ENCODE measurements around the gene DNAH5.

Gene DNAH5

DNA sequence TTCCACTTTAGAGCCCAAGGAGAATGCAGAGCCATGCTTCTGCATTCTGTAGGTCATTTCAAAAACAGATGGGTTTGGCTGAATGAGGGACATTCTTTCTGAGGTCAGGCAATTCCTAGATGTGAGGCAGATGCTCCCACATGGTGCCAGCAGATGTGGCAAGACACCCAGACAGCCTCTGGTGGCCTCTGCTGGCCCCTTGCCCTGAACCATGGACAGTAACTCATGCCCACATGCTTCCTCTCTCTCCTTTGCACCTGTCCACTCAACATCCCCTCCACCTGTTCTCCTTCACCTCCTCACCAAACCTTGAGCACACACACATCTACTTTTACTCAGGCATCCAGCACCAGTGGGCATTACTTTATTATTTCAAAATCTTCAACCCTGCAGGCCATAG is 252.3 kb downstream of the DNAH5 start:
- peaks cover 0 to 9% (median 0%) of the 10 kb centered on the region in 3 donors for H3K9me3 ChIP-seq
- no peaks in the 10 kb centered on the region for H3K4me1 ChIP-seq
- no peak overlapping the region for H3K4me3 ChIP-seq
- DNase-seq: no peak
- intact Hi-C loops (cut with DNase I; ENCODE audit: low total_unique reads): no loop called here
- H3K36me3 ChIP-seq: no peaks in the 10 kb centered on the region
- TF ChIP-seq, protein P1, sequence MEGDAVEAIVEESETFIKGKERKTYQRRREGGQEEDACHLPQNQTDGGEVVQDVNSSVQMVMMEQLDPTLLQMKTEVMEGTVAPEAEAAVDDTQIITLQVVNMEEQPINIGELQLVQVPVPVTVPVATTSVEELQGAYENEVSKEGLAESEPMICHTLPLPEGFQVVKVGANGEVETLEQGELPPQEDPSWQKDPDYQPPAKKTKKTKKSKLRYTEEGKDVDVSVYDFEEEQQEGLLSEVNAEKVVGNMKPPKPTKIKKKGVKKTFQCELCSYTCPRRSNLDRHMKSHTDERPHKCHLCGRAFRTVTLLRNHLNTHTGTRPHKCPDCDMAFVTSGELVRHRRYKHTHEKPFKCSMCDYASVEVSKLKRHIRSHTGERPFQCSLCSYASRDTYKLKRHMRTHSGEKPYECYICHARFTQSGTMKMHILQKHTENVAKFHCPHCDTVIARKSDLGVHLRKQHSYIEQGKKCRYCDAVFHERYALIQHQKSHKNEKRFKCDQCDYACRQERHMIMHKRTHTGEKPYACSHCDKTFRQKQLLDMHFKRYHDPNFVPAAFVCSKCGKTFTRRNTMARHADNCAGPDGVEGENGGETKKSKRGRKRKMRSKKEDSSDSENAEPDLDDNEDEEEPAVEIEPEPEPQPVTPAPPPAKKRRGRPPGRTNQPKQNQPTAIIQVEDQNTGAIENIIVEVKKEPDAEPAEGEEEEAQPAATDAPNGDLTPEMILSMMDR (IDR thresholded peaks at IDR 0.05): no peak
- no peak overlapping the region for H3K27ac ChIP-seq
- H3K27me3 ChIP-seq: no peaks in the 10 kb centered on the region

DNA sequence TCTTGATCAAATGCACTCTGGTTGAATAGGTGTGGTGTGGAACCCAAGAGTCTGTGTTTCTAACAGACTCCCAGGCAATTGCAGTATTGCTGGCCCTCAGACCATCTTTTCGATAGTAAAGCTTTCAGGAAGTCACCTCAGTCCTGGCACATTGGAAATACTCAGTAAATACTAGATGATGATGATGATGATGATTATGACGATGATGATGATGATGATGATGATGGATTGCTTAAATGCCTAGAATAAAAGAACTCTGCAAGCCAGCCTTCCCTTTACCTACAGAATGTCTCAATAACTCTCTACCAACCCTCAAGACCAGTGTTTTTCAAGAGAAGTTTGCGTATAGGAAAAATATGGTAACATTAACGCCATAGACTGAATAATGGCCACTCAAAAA is 268.0 kb downstream of the DNAH5 start:
- Histone ChIP-seq H3K27me3 (no peaks in the 10 kb centered on the region), H3K4me3 (no peak overlapping the region), H3K36me3 (no peaks in the 10 kb centered on the region), H3K27ac (no peak overlapping the region), H3K9me3 (no peaks in the 10 kb centered on the region), H3K4me1 (no peaks in the 10 kb centered on the region)
- intact Hi-C loops (cut with DNase I; ENCODE audit: low total_unique reads): no loop called here
- no peak for DNase-seq
- TF ChIP-seq, protein P1 (IDR thresholded peaks at IDR 0.05): no peak

DNA sequence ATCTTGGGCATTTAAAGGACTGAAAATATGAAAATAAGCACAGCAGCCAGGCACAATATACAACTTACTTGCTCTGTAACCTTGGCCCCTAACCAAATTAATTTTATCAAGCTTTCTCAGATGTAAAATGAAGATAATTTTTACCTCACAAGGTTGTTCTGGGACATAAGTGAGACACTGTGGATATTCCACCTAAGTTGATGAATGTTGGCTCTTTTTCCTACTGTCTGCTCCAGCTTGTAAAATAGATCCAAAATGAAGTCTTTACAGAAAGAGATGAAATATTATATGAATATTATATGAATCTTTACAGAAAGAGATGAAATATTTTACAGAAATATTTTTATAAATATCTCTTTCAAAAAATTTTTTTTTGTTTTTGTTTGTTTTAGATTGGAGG is 270.1 kb downstream of the DNAH5 start:
- intact Hi-C loops (cut with DNase I; ENCODE audit: low total_unique reads): no loop called here
- no peak overlapping the region for H3K27ac ChIP-seq
- H3K9me3 ChIP-seq: no peaks in the 10 kb centered on the region
- H3K4me1 ChIP-seq: no peaks in the 10 kb centered on the region
- H3K27me3 ChIP-seq: no peaks in the 10 kb centered on the region
- no peak overlapping the region for H3K4me3 ChIP-seq
- DNase-seq: no peak
- TF ChIP-seq, protein P1 (IDR thresholded peaks at IDR 0.05): no peak
- no peaks in the 10 kb centered on the region for H3K36me3 ChIP-seq

DNA sequence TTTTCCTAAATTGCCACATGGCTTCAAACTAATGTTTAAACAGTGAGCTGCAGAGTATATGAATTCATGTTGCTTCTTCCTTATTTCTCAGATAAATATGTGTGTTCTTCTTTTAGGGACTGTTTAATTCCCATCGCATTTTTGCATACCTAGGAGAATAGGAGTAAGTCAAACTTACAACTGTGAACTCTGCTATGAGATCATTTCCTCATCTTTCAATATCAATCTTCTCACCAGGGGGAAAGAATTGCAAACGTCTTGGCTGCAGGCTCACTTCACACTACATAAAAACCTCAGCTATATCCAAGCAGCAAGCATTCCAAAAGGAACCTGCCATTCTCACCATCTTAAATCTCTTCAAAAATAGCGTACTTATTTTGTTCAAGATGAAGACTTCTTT is 271.0 kb downstream of the DNAH5 start:
- intact Hi-C loops (cut with DNase I; ENCODE audit: low total_unique reads): no loop called here
- H3K36me3 ChIP-seq: no peaks in the 10 kb centered on the region
- H3K4me3 ChIP-seq: no peak overlapping the region
- H3K27me3 ChIP-seq: no peaks in the 10 kb centered on the region
- DNase-seq: no peak
- H3K9me3 ChIP-seq: no peaks in the 10 kb centered on the region
- no peak overlapping the region for H3K27ac ChIP-seq
- H3K4me1 ChIP-seq: no peaks in the 10 kb centered on the region
- TF ChIP-seq, protein P1 (IDR thresholded peaks at IDR 0.05): no peak

DNA sequence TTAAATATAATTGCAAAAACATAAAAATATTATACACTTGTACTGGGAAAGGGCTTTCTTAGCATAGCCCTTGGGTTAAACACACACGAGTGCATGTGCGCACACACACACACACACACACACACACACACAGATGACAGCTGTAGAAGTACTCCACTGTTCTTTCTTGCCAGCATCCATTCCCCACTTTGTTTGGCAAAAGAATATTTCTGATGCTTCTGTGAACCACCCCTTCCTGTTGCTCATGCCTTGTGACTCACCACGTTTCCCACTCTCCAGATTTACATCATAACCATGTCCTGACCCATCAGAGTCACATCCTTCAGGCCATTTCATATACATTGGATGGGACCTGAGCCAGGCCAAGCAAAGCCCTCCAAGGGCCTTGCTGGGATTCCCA is 280.1 kb downstream of the DNAH5 start:
- Histone ChIP-seq H3K9me3 (no peaks in the 10 kb centered on the region), H3K4me3 (no peak overlapping the region), H3K27ac (no peak overlapping the region), H3K36me3 (no peaks in the 10 kb centered on the region), H3K4me1 (no peaks in the 10 kb centered on the region), H3K27me3 (no peaks in the 10 kb centered on the region)
- DNase-seq: no peak
- TF ChIP-seq, protein P1 (IDR thresholded peaks at IDR 0.05): no peak
- intact Hi-C loops (cut with DNase I; ENCODE audit: low total_unique reads): no loop called here

DNA sequence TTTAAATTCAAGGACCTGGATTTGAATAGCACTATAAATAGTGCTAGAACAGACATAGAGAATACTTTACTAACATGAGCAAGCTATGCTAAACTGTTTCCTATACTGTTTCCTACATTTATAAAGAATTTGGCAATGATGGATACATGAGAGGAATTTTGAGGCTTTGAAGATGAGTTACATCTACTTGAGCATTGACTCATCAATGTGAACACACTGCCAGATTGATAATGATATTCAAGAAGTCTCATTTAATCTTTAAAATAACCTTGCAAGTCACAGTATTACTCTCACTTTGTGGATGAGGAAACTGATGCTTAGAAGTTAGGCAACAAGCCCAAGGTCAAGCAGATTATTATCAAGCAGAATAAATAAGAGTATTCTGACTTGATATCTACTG is 281.9 kb downstream of the DNAH5 start:
- Histone ChIP-seq H3K27me3 (no peaks in the 10 kb centered on the region), H3K9me3 (no peaks in the 10 kb centered on the region), H3K4me3 (no peak overlapping the region), H3K36me3 (no peaks in the 10 kb centered on the region), H3K27ac (no peak overlapping the region), H3K4me1 (no peaks in the 10 kb centered on the region)
- intact Hi-C loops (cut with DNase I; ENCODE audit: low total_unique reads): no loop called here
- TF ChIP-seq, protein P1 (IDR thresholded peaks at IDR 0.05): no peak
- no peak for DNase-seq

All from tibial artery (tissue), 4 donors.